DOHH2 (cell line): ENCODE measurements around the gene KIRREL3.

Experiments
- H3F3A ChIP-seq: fragments of 200-600 bp; sonication (generic), shearing (Covaris generic); 2 replicates; pipeline ENCODE4 v1.6.0; 2016; ENCODE audit warnings: antibody characterized with exemption, mild to moderate bottlenecking; ENCODE audit not compliant: control insufficient read depth, insufficient read depth
- H3K27ac ChIP-seq: fragments of 200-600 bp; sonication (generic); 2 replicates; pipeline ENCODE4 v1.5.1; 2014; ENCODE audit warnings: low read depth, mild to moderate bottlenecking, low read length, moderate library complexity
- H3K27me3 ChIP-seq: fragments of 200-600 bp; sonication (generic); 2 replicates; pipeline ENCODE4 v1.6.1; 2014; ENCODE audit warnings: mild to moderate bottlenecking, low read length, mixed read lengths; ENCODE audit not compliant: control insufficient read depth
- H3K36me3 ChIP-seq: fragments of 200-600 bp; sonication (generic); 2 replicates; pipeline ENCODE4 v1.6.1; 2014; ENCODE audit warnings: mild to moderate bottlenecking, low read length, moderate library complexity, mixed read lengths; ENCODE audit not compliant: control insufficient read depth
- H3K4me1 ChIP-seq: fragments of 200-600 bp; sonication (generic); 2 replicates; pipeline ENCODE4 v1.6.1; 2014; ENCODE audit warnings: mild to moderate bottlenecking, low read length, mixed read lengths; ENCODE audit not compliant: control insufficient read depth
- H3K4me2 ChIP-seq: fragments of 200-600 bp; sonication (generic); 2 replicates; pipeline ENCODE4 v1.6.0; 2014; ENCODE audit warnings: mild to moderate bottlenecking, low read length, moderate library complexity
- H3K4me3 ChIP-seq: fragments of 200-600 bp; sonication (generic); 2 replicates; pipeline ENCODE4 v1.5.1; 2014; ENCODE audit warnings: mild to moderate bottlenecking, low read length, mixed read lengths
- H3K79me2 ChIP-seq: fragments of 200-600 bp; sonication (generic); 2 replicates; pipeline ENCODE4 v1.6.1; 2014; ENCODE audit warnings: mild to moderate bottlenecking, low read length, mixed read lengths; ENCODE audit not compliant: control insufficient read depth
- H3K9me2 ChIP-seq: fragments of 200-600 bp; sonication (generic); replicated peaks from 2 replicates; pipeline ENCODE4 v1.6.1; 2014; ENCODE audit warnings: mild to moderate bottlenecking, low read length, mixed read lengths; ENCODE audit not compliant: control insufficient read depth
- H3K9me3 ChIP-seq: fragments of 200-600 bp; sonication (generic); 2 replicates; pipeline ENCODE4 v1.6.1; 2014; ENCODE audit warnings: antibody characterized with exemption, low read length, mixed read lengths; ENCODE audit not compliant: control insufficient read depth, insufficient read depth
- H4K20me1 ChIP-seq: fragments of 200-600 bp; sonication (generic); 2 replicates; pipeline ENCODE4 v1.6.0; 2014; ENCODE audit warnings: low read depth, mild to moderate bottlenecking, antibody characterized with exemption, low read length, moderate library complexity; ENCODE audit not compliant: control insufficient read depth, insufficient read depth
- EZH2phosphoT487 ChIP-seq: fragments of 200-600 bp; sonication (generic); IDR thresholded peaks from 2 replicates; pipeline ENCODE4 v1.6.1; 2017; ENCODE audit warnings: borderline replicate concordance, mild to moderate bottlenecking, antibody characterized with exemption, low read length, moderate library complexity, mixed read lengths
- TF ChIP-seq, protein P1 (sequence below): fragments of 200-600 bp; sonication (generic); IDR thresholded peaks from one replicate; pipeline ENCODE4 v1.5.1; 2014; ENCODE audit warnings: antibody characterized with exemption, mild to moderate bottlenecking, low read depth, low read length; ENCODE audit not compliant: poor library complexity, severe bottlenecking

Gene KIRREL3

DNA sequence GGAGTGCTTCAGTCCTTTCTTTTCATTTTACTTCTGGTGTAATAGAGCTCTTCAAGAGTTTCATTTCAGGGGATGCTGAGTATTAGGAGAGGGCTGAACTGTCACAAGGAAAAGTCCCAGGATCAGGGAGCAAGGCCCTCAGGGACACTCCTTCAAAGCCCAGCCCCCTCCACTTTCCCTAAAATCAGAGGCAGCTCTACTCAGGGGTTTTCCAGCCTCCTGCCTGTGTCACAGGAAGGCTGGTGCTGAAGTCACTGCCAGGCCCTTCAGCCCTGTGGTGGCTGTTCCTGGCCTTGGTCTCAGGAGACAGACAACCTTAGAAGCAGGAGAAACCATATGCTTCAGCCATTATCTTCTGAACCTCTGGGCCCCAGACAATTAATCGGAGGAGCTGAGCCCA lies 36.4 kb upstream of the KIRREL3 start:
- Histone ChIP-seq H3K36me3 (no peaks in the 10 kb centered on the region), H3K79me2 (no peaks in the 10 kb centered on the region), H3K4me1 (no peaks in the 10 kb centered on the region), H4K20me1 (no peaks in the 10 kb centered on the region), H3K27ac (no peak overlapping the region), H3K9me2 (no peaks in the 10 kb centered on the region), H3K9me3 (no peaks in the 10 kb centered on the region), H3K4me2 (no peak overlapping the region), H3K27me3 (no peaks in the 10 kb centered on the region), H3K4me3 (no peak overlapping the region), H3F3A (no peaks in the 10 kb centered on the region)
- TF ChIP-seq EZH2phosphoT487 = no peak
- TF ChIP-seq, protein P1, sequence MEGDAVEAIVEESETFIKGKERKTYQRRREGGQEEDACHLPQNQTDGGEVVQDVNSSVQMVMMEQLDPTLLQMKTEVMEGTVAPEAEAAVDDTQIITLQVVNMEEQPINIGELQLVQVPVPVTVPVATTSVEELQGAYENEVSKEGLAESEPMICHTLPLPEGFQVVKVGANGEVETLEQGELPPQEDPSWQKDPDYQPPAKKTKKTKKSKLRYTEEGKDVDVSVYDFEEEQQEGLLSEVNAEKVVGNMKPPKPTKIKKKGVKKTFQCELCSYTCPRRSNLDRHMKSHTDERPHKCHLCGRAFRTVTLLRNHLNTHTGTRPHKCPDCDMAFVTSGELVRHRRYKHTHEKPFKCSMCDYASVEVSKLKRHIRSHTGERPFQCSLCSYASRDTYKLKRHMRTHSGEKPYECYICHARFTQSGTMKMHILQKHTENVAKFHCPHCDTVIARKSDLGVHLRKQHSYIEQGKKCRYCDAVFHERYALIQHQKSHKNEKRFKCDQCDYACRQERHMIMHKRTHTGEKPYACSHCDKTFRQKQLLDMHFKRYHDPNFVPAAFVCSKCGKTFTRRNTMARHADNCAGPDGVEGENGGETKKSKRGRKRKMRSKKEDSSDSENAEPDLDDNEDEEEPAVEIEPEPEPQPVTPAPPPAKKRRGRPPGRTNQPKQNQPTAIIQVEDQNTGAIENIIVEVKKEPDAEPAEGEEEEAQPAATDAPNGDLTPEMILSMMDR = no peak

DNA sequence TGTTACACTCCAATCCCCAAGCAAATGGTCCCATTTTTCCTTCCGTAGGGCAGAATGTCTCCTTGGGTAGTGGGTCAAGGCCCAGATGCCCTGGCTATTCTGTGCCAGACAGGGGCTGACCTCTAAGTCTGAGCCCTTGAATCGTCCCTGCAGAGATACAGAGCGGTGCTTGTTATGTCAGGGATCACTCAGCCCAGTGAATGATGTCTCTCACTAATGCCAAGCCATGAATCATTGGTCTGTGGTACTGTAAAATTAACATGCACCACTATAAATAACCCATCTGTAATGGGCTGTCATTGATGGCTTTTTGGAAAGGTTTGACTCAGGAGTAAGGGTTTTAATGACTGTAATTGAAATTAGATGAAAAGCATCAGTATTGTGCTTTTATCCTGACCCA lies 35.3 kb upstream of the KIRREL3 start:
- Histone ChIP-seq H4K20me1 (no peaks in the 10 kb centered on the region), H3F3A (no peaks in the 10 kb centered on the region), H3K27ac (no peak overlapping the region), H3K9me3 (no peaks in the 10 kb centered on the region), H3K9me2 (no peaks in the 10 kb centered on the region), H3K27me3 (no peaks in the 10 kb centered on the region), H3K36me3 (no peaks in the 10 kb centered on the region), H3K4me3 (no peak overlapping the region), H3K4me1 (no peaks in the 10 kb centered on the region), H3K79me2 (no peaks in the 10 kb centered on the region), H3K4me2 (no peak overlapping the region)
- TF ChIP-seq, protein P1 = no peak
- no peak for TF ChIP-seq EZH2phosphoT487

DNA sequence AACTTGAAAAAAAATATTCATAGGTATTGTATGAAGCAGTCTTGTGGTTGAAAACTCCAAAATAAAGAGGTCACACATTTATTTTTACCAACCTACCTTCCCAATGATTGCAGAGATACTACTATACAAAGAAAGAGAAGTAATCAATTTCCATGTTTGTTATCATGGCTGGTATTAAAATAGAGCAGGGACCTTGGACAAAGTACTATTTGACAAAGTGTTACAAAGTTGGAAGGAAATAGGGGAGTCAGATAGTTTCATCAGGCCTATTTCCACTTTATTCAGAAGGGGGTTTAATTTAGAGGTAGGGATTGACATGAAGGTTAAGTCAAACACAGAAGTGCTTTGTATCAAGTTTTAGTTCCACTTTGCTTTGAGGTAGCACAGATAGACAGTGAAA lies 34.4 kb upstream of the KIRREL3 start:
- no peaks in the 10 kb centered on the region for H4K20me1 ChIP-seq
- no peaks in the 10 kb centered on the region for H3F3A ChIP-seq
- no peak overlapping the region for H3K4me2 ChIP-seq
- H3K36me3 ChIP-seq = no peaks in the 10 kb centered on the region
- no peak overlapping the region for H3K4me3 ChIP-seq
- TF ChIP-seq EZH2phosphoT487 = no peak
- TF ChIP-seq, protein P1 = no peak
- H3K4me1 ChIP-seq = no peaks in the 10 kb centered on the region
- no peaks in the 10 kb centered on the region for H3K27me3 ChIP-seq
- no peaks in the 10 kb centered on the region for H3K9me2 ChIP-seq
- no peaks in the 10 kb centered on the region for H3K79me2 ChIP-seq
- H3K27ac ChIP-seq = no peak overlapping the region
- H3K9me3 ChIP-seq = no peaks in the 10 kb centered on the region

DNA sequence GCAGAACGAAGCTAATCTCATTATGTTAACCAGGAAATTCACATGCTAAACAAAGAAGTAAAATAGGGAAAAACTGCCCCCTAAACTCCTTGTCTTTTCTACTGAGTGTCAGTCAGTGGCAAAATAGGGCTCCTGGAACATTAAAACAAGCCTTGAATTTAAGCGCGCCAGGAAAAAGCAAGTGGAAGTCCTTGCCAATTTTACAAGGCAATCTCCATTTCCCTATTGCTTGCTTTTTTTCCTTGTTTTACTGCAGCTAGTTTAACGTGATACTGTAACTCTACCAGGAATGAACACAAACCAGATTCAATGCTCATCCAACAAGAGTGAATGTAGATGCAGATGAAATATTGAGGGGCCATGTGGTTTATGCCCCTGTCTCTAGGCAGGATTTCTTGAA lies 28.1 kb upstream of the KIRREL3 start:
- Histone ChIP-seq H3K27me3 (no peaks in the 10 kb centered on the region), H3K4me1 (no peaks in the 10 kb centered on the region), H3K4me2 (no peak overlapping the region), H4K20me1 (no peaks in the 10 kb centered on the region), H3F3A (no peaks in the 10 kb centered on the region), H3K27ac (no peak overlapping the region), H3K79me2 (no peaks in the 10 kb centered on the region), H3K36me3 (no peaks in the 10 kb centered on the region), H3K9me3 (no peaks in the 10 kb centered on the region), H3K4me3 (no peak overlapping the region), H3K9me2 (no peaks in the 10 kb centered on the region)
- TF ChIP-seq, protein P1 = no peak
- TF ChIP-seq EZH2phosphoT487 = no peak
